HepG2 (cell line): ENCODE results near the gene TMTC1. TPM values are rescaled to one million over a fixed set of nuclear protein-coding genes. Genes with fewer than 3 reads are reported as not detected.

Experiments
- ATAC-seq: fragments of 200-7000 bp; cut with Tn5 transposase; 3 replicates; pipeline ENCODE4 v1.9.1; 2020; ENCODE audit warnings: mild to moderate bottlenecking, moderate library complexity
- BruUV-seq: library from RNA; stranded (reverse); fragments of 400-500 nt; replicated peaks from 2 replicates; lab custom pipeline; 2021; lab: Mats Ljungman, UMichigan
- CTCF ChIA-PET: fragments of 300-600 bp; formaldehyde crosslinking; extraction: SDS; loops from one replicate; lab custom pipeline; 2021; ENCODE audit warnings: low total read pairs, inconsistent platforms, low intra/inter-chr PET ratio; lab: Yijun Ruan, JAX
- POLR2A ChIA-PET: fragments of 350-600 bp; sonication (Branson Sonifier 250); formaldehyde crosslinking; loops from one replicate; lab custom pipeline; 2020; ENCODE audit warnings: antibody characterized with exemption, inconsistent platforms; lab: Yijun Ruan, JAX
- DNase-seq: peaks from one replicate; pipeline ENCODE4 v3.0.0-alpha.2; 2015; ENCODE audit warnings: low spot score
- FAIRE-seq: peaks from 3 replicates; lab custom pipeline; 2011; peaks lifted over from hg19 to GRCh38; lab: Jason Lieb, UNC
- H2AFZ ChIP-seq: one replicate; pipeline ENCODE4 v1.6.1; 2011; ENCODE audit warnings: low read length, inconsistent platforms
- H3K27ac ChIP-seq: fragments of 300-600 bp; 3 replicates; pipeline ENCODE4 v1.8.0; 2011; ENCODE audit warnings: mixed run types, mild to moderate bottlenecking, mixed read lengths, low read length, inconsistent platforms; ENCODE audit not compliant: insufficient read depth; ENCODE audit errors: extremely low read length
- H3K27me3 ChIP-seq, 2 experiments: fragments of 200-600 bp in 1 of 2; 2 replicates in 1 of 2; 3 replicates in 1 of 2; pipeline versions ENCODE4 v1.6.0 to v1.8.0; 2011; ENCODE audit warnings: low read length in 2 of 2, mild to moderate bottlenecking in 2 of 2, moderate library complexity in 2 of 2, inconsistent platforms in 1 of 2; ENCODE audit not compliant: insufficient read depth in 2 of 2, control insufficient read depth in 1 of 2
- H3K36me3 ChIP-seq, 2 experiments: fragments of 200-600 bp in 1 of 2; replicated peaks in 1 of 2; 2 replicates in 1 of 2; 3 replicates in 1 of 2; pipeline versions ENCODE4 v1.5.1 to v1.8.0; 2011; ENCODE audit warnings: low read length in 2 of 2, inconsistent platforms in 1 of 2; ENCODE audit not compliant: insufficient read depth in 2 of 2, control insufficient read depth in 1 of 2
- H3K4me1 ChIP-seq: 2 replicates; pipeline ENCODE4 v1.5.1; 2012; ENCODE audit warnings: low read length, inconsistent platforms; ENCODE audit not compliant: insufficient read depth
- H3K4me2 ChIP-seq: 2 replicates; pipeline ENCODE4 v1.6.0; 2011; ENCODE audit warnings: low read depth, low read length, inconsistent platforms
- H3K4me3 ChIP-seq, 3 experiments: fragments of 200-600 bp in 1 of 3; sonication (generic), shearing (Covaris generic) in 1 of 3; replicated peaks in 1 of 3; 2 replicates each; pipeline ENCODE4 v1.5.1; 2011 to 2016; ENCODE audit warnings: low read length in 3 of 3, inconsistent platforms in 2 of 3, low read depth in 2 of 3, mild to moderate bottlenecking in 2 of 3, control low read depth in 1 of 3, mixed read lengths in 1 of 3; ENCODE audit not compliant: insufficient read depth in 1 of 3
- H3K79me2 ChIP-seq: one replicate; pipeline ENCODE4 v1.6.1; 2011; ENCODE audit warnings: low read length, inconsistent platforms; ENCODE audit not compliant: insufficient read depth
- H3K9ac ChIP-seq: 2 replicates; pipeline ENCODE4 v1.6.0; 2011; ENCODE audit warnings: mild to moderate bottlenecking, low read depth, low read length, inconsistent platforms; ENCODE audit not compliant: insufficient read depth
- H3K9me3 ChIP-seq: 2 replicates; pipeline ENCODE4 v1.5.1; 2012; ENCODE audit warnings: mild to moderate bottlenecking, low read length
- H4K20me1 ChIP-seq: 2 replicates; pipeline ENCODE4 v1.6.0; 2011; ENCODE audit warnings: inconsistent platforms, mild to moderate bottlenecking, low read length, moderate library complexity; ENCODE audit not compliant: insufficient read depth
- AGO1 ChIP-seq: fragments of 200-400 bp; formaldehyde crosslinking; IDR thresholded peaks from 2 replicates; pipeline ENCODE4 v1.6.1; 2017; ENCODE audit warnings: mild to moderate bottlenecking, low read depth, low read length, moderate library complexity; ENCODE audit not compliant: poor library complexity, severe bottlenecking
- ATF5 ChIP-seq: sonication (generic); formaldehyde crosslinking; IDR thresholded peaks from 2 replicates; pipeline ENCODE4 v1.4.0; 2020; ENCODE audit warnings: mild to moderate bottlenecking, low read depth, missing genetic modification reagents
- ESRRA ChIP-seq: sonication (generic); formaldehyde crosslinking; IDR thresholded peaks from 2 replicates; pipeline ENCODE4 v1.5.1; 2020; ENCODE audit warnings: mild to moderate bottlenecking, low read depth, missing genetic modification reagents
- HDAC2 ChIP-seq: sonication (generic); formaldehyde crosslinking; IDR thresholded peaks from 2 replicates; pipeline ENCODE4 v1.4.0; 2020; ENCODE audit warnings: missing genetic modification reagents
- MYNN ChIP-seq: sonication (generic); formaldehyde crosslinking; IDR thresholded peaks from 2 replicates; pipeline ENCODE4 v1.4.0; 2020; ENCODE audit warnings: mild to moderate bottlenecking, low read depth, missing genetic modification reagents
- NFAT5 ChIP-seq: sonication (generic); formaldehyde crosslinking; IDR thresholded peaks from 2 replicates; pipeline ENCODE4 v1.4.0; 2020; ENCODE audit warnings: missing genetic modification reagents
- NRL ChIP-seq: sonication (generic); formaldehyde crosslinking; IDR thresholded peaks from 2 replicates; pipeline ENCODE4 v1.5.0; 2020; ENCODE audit warnings: missing genetic modification reagents, mild to moderate bottlenecking, moderate library complexity, borderline replicate concordance
- PCBP2 ChIP-seq: fragments of 200-400 bp; formaldehyde crosslinking; optimal IDR thresholded peaks from 2 replicates; pipeline ENCODE3; 2018; ENCODE audit warnings: low read length, low read depth; ENCODE audit not compliant: poor library complexity, severe bottlenecking
- PTBP1 ChIP-seq: fragments of 200-400 bp; formaldehyde crosslinking; IDR thresholded peaks from 2 replicates; pipeline ENCODE4 v1.6.1; 2018; ENCODE audit warnings: low read length, low read depth; ENCODE audit not compliant: poor library complexity, severe bottlenecking
- RARG ChIP-seq: sonication (generic); formaldehyde crosslinking; IDR thresholded peaks from 2 replicates; pipeline ENCODE4 v1.4.0; 2020; ENCODE audit warnings: low read depth, mild to moderate bottlenecking, missing genetic modification reagents
- SP2 ChIP-seq: sonication (generic); formaldehyde crosslinking; IDR thresholded peaks from 2 replicates; pipeline ENCODE4 v1.5.1; 2020; ENCODE audit warnings: mild to moderate bottlenecking, missing genetic modification reagents
- TBP ChIP-seq: sonication (generic); formaldehyde crosslinking; IDR thresholded peaks from 2 replicates; pipeline ENCODE4 v1.5.0; 2020; ENCODE audit warnings: missing genetic modification reagents
- ZFP1 ChIP-seq: IDR thresholded peaks from 2 replicates; pipeline ENCODE4 v1.6.1; 2016
- ZNF460 ChIP-seq: sonication (generic); formaldehyde crosslinking; IDR thresholded peaks from 2 replicates; pipeline ENCODE4 v1.5.1; 2020; ENCODE audit warnings: missing genetic modification reagents, mild to moderate bottlenecking, borderline replicate concordance
- ZNF503 ChIP-seq: sonication (generic); formaldehyde crosslinking; IDR thresholded peaks from 2 replicates; pipeline ENCODE4 v1.4.0; 2020; ENCODE audit warnings: missing genetic modification reagents
- ZNF704 ChIP-seq: sonication (generic); formaldehyde crosslinking; IDR thresholded peaks from 2 replicates; pipeline ENCODE4 v1.8.1; 2023; ENCODE audit warnings: mild to moderate bottlenecking, inconsistent platforms, moderate library complexity, missing genetic modification reagents, borderline replicate concordance
- ZNF75D ChIP-seq: sonication (generic); formaldehyde crosslinking; IDR thresholded peaks from 2 replicates; pipeline ENCODE4 v1.8.1; 2023; ENCODE audit warnings: missing genetic modification reagents, mild to moderate bottlenecking, borderline replicate concordance
- WGBS: methylation state at CpG from one replicate; pipeline ENCODE4 v1.1.6; 2017; ENCODE audit warnings: low lambda C conversion rate; 5-methylcytosine and 5-hydroxymethylcytosine counted together
- in situ Hi-C: cut with HindIII; loops from 2 replicates; pipeline ENCODE4 v1.10.0; 2017; ENCODE audit warnings: low pct_unique_long_range_greater_than_20kb; ENCODE audit not compliant: extremely low pct_ligation_motif_present
- intact Hi-C: fragments of 100-400 bp; cut with micrococcal nuclease; formaldehyde crosslinking; loops from one replicate; pipeline ENCODE4 v1.10.0; 2022; ENCODE audit not compliant: unreplicated experiment
- polyA plus RNA-seq, 8 experiments: library from polyadenylated mRNA; depleted of rRNA in 3 of 8; stranded (reverse) in 7 of 8; unstranded in 1 of 8; fragments of >200 nt; fragmentation: Illumina TruSeq in 4 of 8; extraction: Trizol in 4 of 8; gene quantifications; 2 replicates each; pipeline versions ENCODE4 v1.2.1 to v1.2.3, GENCODE V29; 2011 to 2016; ENCODE audit warnings: low read depth in 4 of 8, missing spikeins in 1 of 8, mixed read lengths in 1 of 8; ENCODE audit not compliant: insufficient read depth in 1 of 8
- total RNA-seq, 5 experiments: library from RNA; depleted of rRNA; stranded (reverse); fragments of >200 nt; fragmentation: Illumina TruSeq; extraction: Trizol; gene quantifications; 2 replicates each; pipeline ENCODE4 v1.2.3, GENCODE V29; 2016; ENCODE audit warnings: low read depth in 1 of 5

TMTC1 gene
- total and polyA plus RNA-seq, 2 of the 13 experiments (the other 11 are each of a cell fraction or from before 2014, with no cell fraction given): 0.69 to 1.8 TPM

- ChIA-PET CTCF (no interaction called here), POLR2A (no interaction called here)
- ATAC-seq (no peak), FAIRE-seq (no peak), DNase-seq (no peak)
- H3K4me1 ChIP-seq: no peaks in the 10 kb centered on the region
- H3K4me3 ChIP-seq: no peak overlapping the region
- no peak overlapping the region for H3K27ac ChIP-seq
- no peak overlapping the region for H2AFZ ChIP-seq
- no peaks in the 10 kb centered on the region for H4K20me1 ChIP-seq
- no peaks in the 10 kb centered on the region for H3K36me3 ChIP-seq
- no peaks in the 10 kb centered on the region for H3K79me2 ChIP-seq
- H3K27me3 ChIP-seq: no peaks in the 10 kb centered on the region
- no peaks in the 10 kb centered on the region for H3K9me3 ChIP-seq
- intact Hi-C loops (no loop called here), in situ Hi-C loops (loop anchor here (25.0 kb wide), 1 partner anchor 1289 kb away; no protein-coding TSS in a partner anchor)
- BruUV-seq: no TSS peak
- H3K4me2 ChIP-seq: no peak overlapping the region
- 55% methylated on average over 2 of the region's 2 CpGs for WGBS
- no peak overlapping the region for H3K9ac ChIP-seq
- TF ChIP-seq HDAC2: no peak
- TF ChIP-seq ESRRA (CRISPR knock-in tag): no peak
- no peak for TF ChIP-seq ZNF75D (CRISPR knock-in tag)
- TF ChIP-seq NFAT5 (CRISPR knock-in tag): no peak
- no peak for TF ChIP-seq AGO1
- no peak for TF ChIP-seq RARG (CRISPR knock-in tag)
- no peak for TF ChIP-seq ZNF503
- TF ChIP-seq ZFP1 (CRISPR knock-in tag): no peak
- no peak for TF ChIP-seq PTBP1
- no peak for TF ChIP-seq ZNF704 (CRISPR knock-in tag)
- TF ChIP-seq NRL (CRISPR knock-in tag): no peak
- TF ChIP-seq ZNF460 (CRISPR knock-in tag): no peak
- TF ChIP-seq MYNN (CRISPR knock-in tag): no peak
- TF ChIP-seq TBP (CRISPR knock-in tag): no peak
- TF ChIP-seq PCBP2: no peak
- no peak for TF ChIP-seq ATF5
- TF ChIP-seq SP2 (CRISPR knock-in tag): no peak
Measured at GRCh38 chr12:29547864-29548263, 235.9 kb downstream of the TMTC1 start.
